Activated CD4-positive, alpha-beta memory T cell treated with anti-CD3 and anti-CD28 coated beads, Interleukin-2, amount 10 ng/mL, durations not matched to agents 7 days and 5 days (primary cell): ENCODE measurements around the gene CTU2. TPM values are rescaled to one million over a fixed set of nuclear protein-coding genes. Genes with fewer than 3 reads are reported as not detected.

Source experiments
- CTCF ChIA-PET: fragments of 350-600 bp; sonication (Branson Sonifier 250); formaldehyde crosslinking; loops from one replicate; lab custom pipeline; 2021; ENCODE audit warnings: antibody characterized with exemption, inconsistent platforms; lab: Charles Lee
- POLR2A ChIA-PET: fragments of 350-600 bp; sonication (Branson Sonifier 250); formaldehyde crosslinking; loops from one replicate; lab custom pipeline; 2021; ENCODE audit warnings: antibody characterized with exemption; lab: Charles Lee
- DNase-seq: peaks from one replicate; pipeline ENCODE4 v3.0.0-alpha.2; 2020
- H3K27ac Mint-ChIP-seq: one replicate; pipeline ENCODE4 v1.8.0; 2021; ENCODE audit warnings: mild to moderate bottlenecking, mixed read lengths
- H3K27me3 Mint-ChIP-seq: one replicate; pipeline ENCODE4 v1.8.0; 2021; ENCODE audit warnings: mixed read lengths
- H3K36me3 Mint-ChIP-seq: one replicate; pipeline ENCODE4 v1.8.0; 2021; ENCODE audit warnings: low read depth, mixed read lengths
- H3K4me1 Mint-ChIP-seq: one replicate; pipeline ENCODE4 v1.8.0; 2021; ENCODE audit warnings: mixed read lengths
- H3K4me3 Mint-ChIP-seq: one replicate; pipeline ENCODE4 v1.8.0; 2021; ENCODE audit warnings: mild to moderate bottlenecking, mixed read lengths
- H3K9me3 Mint-ChIP-seq: one replicate; pipeline ENCODE4 v1.8.0; 2021; ENCODE audit warnings: mixed read lengths
- total RNA-seq, 2 experiments: library from RNA; stranded (reverse); gene quantifications; one replicate each; pipeline ENCODE4 v1.2.3, GENCODE V29; 2021

The CTU2 gene
- total RNA-seq, 2 experiments from 2014 or later: 16.5 to 17.3 TPM

DNA sequence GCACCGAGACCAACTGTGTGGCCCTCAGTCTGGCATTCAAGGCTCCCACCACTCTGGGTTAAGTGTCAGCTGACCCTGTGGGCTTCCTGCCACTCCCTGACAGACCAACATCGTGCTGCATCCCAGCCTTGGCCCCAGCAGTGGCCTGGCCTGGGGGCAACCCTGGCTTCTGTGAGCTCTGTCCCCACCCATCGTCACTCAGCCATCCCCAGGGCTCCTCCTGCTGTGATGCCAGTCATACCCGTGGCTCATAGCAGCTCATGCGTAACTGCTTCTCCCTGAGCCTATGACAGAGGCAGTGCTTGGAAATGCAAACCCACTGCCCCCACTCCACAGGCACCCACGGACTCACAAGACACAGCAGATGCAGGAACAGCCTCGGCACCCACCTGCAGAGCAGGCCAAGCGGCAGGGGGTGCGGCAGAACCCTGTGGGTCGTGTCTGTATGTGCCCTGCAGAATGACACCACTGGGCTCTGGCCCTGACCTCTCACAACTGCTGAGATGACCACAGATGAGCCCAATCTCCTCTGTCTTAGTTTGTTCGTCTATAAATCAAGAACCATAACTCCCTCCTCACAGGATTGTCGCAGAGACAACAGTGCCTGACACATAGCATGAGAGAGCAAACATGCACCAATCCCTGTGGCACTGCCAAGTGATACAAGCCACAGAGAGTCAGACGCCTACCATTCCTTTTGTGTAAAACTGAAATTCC, 52.1 kb downstream of the CTU2 start:
- peaks cover 8% of the 10 kb centered on the region for H3K36me3 Mint-ChIP-seq
- H3K9me3 Mint-ChIP-seq: no peaks in the 10 kb centered on the region
- DNase-seq: no peak
- H3K4me1 Mint-ChIP-seq: peaks cover 35% of the 10 kb centered on the region
- ChIA-PET CTCF (interaction anchor here (1.1 to 2.2 kb wide), 5 partner anchors 10 to 29 kb away, joined by 3 to 12 read pairs (median 3); no protein-coding TSS in a partner anchor), POLR2A (interaction anchor here (1.0 to 3.2 kb wide), 4 partner anchors 13 to 47 kb away, joined by 3 to 18 read pairs (median 4); no protein-coding TSS in a partner anchor)
- H3K27ac Mint-ChIP-seq: peak overlapping the region; percentile 77
- H3K27me3 Mint-ChIP-seq: no peaks in the 10 kb centered on the region
- no peak overlapping the region for H3K4me3 Mint-ChIP-seq

DNA sequence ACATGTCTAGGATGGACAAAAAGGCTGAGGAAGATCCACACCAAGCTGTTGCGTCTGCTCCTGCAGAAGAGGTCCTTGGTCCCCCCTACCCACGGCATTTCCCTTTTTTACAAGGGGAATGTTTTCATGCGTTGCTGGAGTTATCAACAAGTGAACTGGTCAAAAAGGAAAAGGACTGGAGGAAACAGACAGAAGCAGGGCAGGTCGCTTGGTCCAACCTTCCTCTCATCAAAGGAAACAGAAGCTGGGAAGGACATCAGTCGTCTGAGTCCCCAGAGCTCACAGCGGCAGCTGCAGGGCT, 52.6 kb downstream of the CTU2 start:
- H3K27me3 Mint-ChIP-seq: no peaks in the 10 kb centered on the region
- H3K4me3 Mint-ChIP-seq: no peak overlapping the region
- peaks cover 9% of the 10 kb centered on the region for H3K36me3 Mint-ChIP-seq
- peak overlapping the region; percentile 77 for H3K27ac Mint-ChIP-seq
- DNase-seq: no peak
- POLR2A ChIA-PET: interaction anchor here (1.0 to 3.2 kb wide), 6 partner anchors 13 to 122 kb away, joined by 3 to 18 read pairs (median 4); no protein-coding TSS in a partner anchor
- CTCF ChIA-PET: interaction anchor here (1.1 to 2.2 kb wide), 5 partner anchors 9 to 29 kb away, joined by 3 to 12 read pairs (median 5); no protein-coding TSS in a partner anchor
- H3K4me1 Mint-ChIP-seq: peaks cover 34% of the 10 kb centered on the region
- no peaks in the 10 kb centered on the region for H3K9me3 Mint-ChIP-seq

DNA sequence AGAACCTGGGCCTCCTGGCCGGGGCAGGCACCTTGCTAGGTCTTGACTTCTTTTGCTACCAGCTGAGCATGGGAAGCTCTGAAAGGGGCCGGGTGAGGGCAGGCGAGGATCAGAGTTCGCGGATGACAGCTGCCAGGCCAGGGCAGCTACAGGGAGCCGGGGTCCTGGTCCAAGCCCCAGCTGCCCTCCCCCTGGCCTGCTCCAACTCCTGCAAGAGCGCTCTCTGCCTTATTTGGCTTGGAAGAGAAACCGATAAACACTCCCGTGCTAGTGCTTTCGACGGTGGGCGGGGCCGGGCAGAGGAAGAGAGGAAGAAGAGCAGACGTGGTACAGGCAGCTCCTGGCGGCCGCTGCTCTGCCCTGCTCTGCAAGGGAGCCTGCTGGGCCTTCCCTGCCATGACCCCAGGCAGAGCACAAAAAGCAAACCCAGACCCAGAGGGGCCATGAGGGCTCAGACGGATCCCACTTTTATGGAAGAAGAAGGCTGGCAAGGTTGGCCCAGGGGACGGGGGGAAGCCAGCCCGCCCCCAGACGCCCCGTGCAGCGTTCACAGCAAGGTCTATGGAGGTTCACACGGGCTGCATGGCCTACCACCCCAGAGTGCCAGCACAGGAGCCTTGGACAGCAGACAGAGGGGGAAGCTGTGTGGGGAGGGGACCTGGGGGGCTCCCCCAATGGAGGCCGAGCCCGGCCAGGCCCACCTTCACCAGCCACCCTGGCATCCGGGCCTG, 53.1 kb downstream of the CTU2 start:
- Mint-ChIP-seq H3K27me3 (no peaks in the 10 kb centered on the region), H3K4me3 (peak overlapping the region; percentile 32), H3K27ac (peak overlapping the region; percentile 77), H3K36me3 (peaks cover 13% of the 10 kb centered on the region), H3K9me3 (no peaks in the 10 kb centered on the region), H3K4me1 (peaks cover 34% of the 10 kb centered on the region)
- ChIA-PET POLR2A (interaction anchor here (1.0 to 3.2 kb wide), 6 partner anchors 14 to 123 kb away, joined by 3 to 18 read pairs (median 4); no protein-coding TSS in a partner anchor), CTCF (interaction anchor here (1.1 to 2.2 kb wide), 6 partner anchors 9 to 28 kb away, joined by 3 to 12 read pairs (median 4); no protein-coding TSS in a partner anchor)
- DNase-seq: peak; percentile 73

DNA sequence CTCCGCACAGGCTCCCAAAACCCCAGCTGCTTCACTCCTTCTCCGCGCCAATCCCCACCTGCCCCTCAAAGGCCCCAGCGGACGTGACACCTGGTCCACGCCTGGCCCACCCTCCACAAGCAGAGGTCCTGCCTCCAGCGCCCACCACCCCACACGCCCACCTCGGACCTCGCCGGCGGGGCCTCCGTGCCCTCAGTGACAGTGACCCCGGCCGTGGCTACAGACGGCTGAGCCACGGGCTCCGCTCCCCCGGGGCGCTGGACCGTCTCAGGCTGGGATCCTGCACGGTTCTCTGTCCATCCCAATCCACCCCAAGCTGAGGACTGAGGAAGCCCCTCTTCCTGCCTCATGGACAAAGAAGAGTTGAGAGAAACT, 53.7 kb downstream of the CTU2 start:
- peak overlapping the region; percentile 26 for H3K27ac Mint-ChIP-seq

DNA sequence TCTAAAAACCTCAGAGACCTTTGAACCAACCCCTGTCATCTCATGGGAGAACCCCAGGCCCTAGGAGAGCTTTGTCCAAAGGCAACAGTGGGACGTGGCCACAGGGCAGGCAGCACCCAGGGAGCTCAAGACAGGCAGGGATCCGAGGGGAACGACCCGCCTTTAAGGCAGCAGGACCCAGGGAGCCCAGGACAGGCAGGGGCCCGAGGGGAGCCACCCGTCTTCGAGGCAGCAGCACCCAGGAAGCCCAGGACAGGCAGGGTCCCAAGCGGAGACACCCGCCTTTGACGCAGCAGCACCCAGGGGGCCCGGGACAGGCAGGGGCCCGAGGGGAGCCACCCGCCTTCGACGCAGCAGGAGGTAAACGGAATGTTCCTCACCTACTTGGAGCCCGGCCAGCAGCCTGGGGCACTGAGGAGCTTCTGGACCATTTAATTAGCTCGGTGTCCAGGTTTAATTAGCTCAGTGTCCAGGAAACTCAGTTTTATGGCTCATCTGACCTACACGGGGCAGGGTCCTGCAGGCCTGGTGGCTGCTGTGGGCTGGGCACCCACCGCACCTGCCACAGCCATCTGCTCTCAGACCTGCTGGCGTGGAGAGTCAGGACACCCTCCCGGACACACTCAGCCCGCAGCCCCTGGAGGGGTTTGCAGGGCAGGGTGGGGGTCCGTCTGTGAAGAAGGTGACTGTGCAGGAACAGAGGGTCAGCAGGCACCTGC, 54.3 kb downstream of the CTU2 start:
- CTCF ChIA-PET: interaction anchor here (1.4 to 2.2 kb wide), 3 partner anchors 15 to 23 kb away, joined by 4 to 12 read pairs (median 5); no protein-coding TSS in a partner anchor
- POLR2A ChIA-PET: no interaction called here
- no peak for DNase-seq
- peaks cover 13% of the 10 kb centered on the region for H3K36me3 Mint-ChIP-seq
- no peaks in the 10 kb centered on the region for H3K9me3 Mint-ChIP-seq
- no peaks in the 10 kb centered on the region for H3K27me3 Mint-ChIP-seq
- H3K4me3 Mint-ChIP-seq: no peak overlapping the region
- peak overlapping the region; percentile 26 for H3K27ac Mint-ChIP-seq
- peaks cover 33% of the 10 kb centered on the region for H3K4me1 Mint-ChIP-seq

More for the DNA sequence above, 53.7 kb downstream of the CTU2 start:
- H3K27me3 Mint-ChIP-seq: no peaks in the 10 kb centered on the region
- no peaks in the 10 kb centered on the region for H3K9me3 Mint-ChIP-seq
- DNase-seq: no peak
- peaks cover 13% of the 10 kb centered on the region for H3K36me3 Mint-ChIP-seq
- CTCF ChIA-PET: interaction anchor here (1.1 to 2.2 kb wide), 4 partner anchors 8 to 22 kb away, joined by 3 to 12 read pairs (median 4); no protein-coding TSS in a partner anchor
- POLR2A ChIA-PET: interaction anchor here (1.0 to 1.4 kb wide), 3 partner anchors 14 to 123 kb away, joined by 3 to 4 read pairs (median 4); no protein-coding TSS in a partner anchor
- peaks cover 34% of the 10 kb centered on the region for H3K4me1 Mint-ChIP-seq
- no peak overlapping the region for H3K4me3 Mint-ChIP-seq

DNA sequence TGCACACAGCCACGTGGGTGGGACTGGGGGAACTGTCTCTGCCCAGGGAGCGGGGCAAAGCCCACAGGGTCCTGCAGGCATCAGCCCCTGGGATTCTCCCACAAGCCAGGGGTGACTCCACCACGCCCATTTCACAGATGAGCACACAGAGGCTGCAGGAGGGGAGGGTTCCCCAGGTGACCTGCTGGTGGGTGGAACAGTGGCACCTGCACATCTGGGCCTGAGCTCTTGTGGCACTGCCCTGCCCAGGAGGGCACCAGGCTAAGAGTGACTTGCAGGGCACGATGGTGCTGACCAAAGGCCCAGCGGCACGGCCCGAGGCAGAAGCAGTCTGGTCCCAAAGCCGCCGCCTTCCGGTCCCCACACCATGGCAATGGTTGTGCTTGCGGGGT, 54.8 kb downstream of the CTU2 start:
- ChIA-PET CTCF (no interaction called here), POLR2A (no interaction called here)
- Mint-ChIP-seq H3K9me3 (no peaks in the 10 kb centered on the region), H3K4me3 (no peak overlapping the region), H3K27ac (no peak overlapping the region), H3K36me3 (peaks cover 16% of the 10 kb centered on the region), H3K4me1 (peaks cover 36% of the 10 kb centered on the region), H3K27me3 (no peaks in the 10 kb centered on the region)
- no peak for DNase-seq

DNA sequence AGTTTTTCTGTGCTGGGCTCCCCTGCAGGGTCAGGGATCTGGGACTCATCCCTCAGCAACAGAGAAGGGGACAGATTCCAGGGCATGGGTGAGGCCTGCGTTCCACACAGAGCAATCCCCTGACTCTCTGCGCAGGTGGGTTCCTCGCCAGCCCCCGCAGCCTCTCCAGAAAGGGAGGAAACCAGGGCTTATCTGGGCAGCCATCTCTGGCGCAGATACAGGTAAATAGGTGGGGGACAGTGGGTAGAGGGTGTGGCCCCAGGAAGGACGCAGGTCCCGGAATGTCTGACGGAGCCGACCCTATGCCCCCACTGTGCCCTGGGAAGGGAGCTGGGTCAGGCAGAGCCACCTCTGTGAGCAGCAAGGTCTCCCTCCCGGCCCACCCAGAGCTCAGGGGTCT, 55.5 kb downstream of the CTU2 start:
- H3K9me3 Mint-ChIP-seq: no peaks in the 10 kb centered on the region
- H3K4me1 Mint-ChIP-seq: peaks cover 40% of the 10 kb centered on the region
- peaks cover 17% of the 10 kb centered on the region for H3K36me3 Mint-ChIP-seq
- no peak overlapping the region for H3K27ac Mint-ChIP-seq
- no peak for DNase-seq
- no peak overlapping the region for H3K4me3 Mint-ChIP-seq
- H3K27me3 Mint-ChIP-seq: no peaks in the 10 kb centered on the region
- ChIA-PET POLR2A (interaction anchor here (1.6 to 2.5 kb wide), 2 partner anchors 19 to 21 kb away, joined by 3 to 11 read pairs; no protein-coding TSS in a partner anchor), CTCF (interaction anchor here (1.4 kb wide), 1 partner anchor 24 kb away, joined by 7 read pairs; no protein-coding TSS in a partner anchor)

DNA sequence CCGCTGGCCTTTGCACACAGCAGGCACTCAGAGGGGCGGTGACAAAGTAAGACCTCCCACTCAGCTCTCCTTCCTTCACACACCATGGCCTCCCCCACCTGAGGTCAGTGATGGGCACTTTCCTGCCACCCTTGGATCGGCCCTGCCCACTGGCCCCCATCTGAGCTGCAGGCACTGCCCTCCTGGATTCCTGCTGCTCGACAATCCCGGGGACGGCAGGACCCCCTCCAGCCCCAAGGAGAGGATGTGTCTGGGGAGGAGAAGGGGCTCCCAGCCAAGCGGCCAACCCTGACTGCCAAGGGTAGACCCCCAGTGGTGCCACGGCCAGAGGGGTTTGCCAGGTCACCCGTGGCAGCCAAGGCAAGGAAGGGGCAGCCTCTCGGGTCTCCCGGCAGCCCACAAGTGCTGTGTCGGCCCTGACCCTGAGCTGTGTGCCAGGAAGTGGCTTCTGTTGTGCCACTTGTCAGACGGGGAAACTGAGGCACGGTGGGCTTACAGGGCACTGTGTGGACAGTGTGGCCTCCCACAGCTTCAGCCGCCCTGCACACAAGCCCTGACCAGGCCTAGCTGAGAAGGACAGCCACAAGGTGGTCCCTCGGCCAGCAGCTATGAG, 56.1 kb downstream of the CTU2 start:
- CTCF ChIA-PET: interaction anchor here (0.9 to 1.4 kb wide), 2 partner anchors 20 to 25 kb away, joined by 3 to 7 read pairs; no protein-coding TSS in a partner anchor
- no peaks in the 10 kb centered on the region for H3K9me3 Mint-ChIP-seq
- no peak for DNase-seq
- H3K27me3 Mint-ChIP-seq: no peaks in the 10 kb centered on the region
- no peak overlapping the region for H3K27ac Mint-ChIP-seq
- no peak overlapping the region for H3K4me3 Mint-ChIP-seq
- POLR2A ChIA-PET: interaction anchor here (1.6 to 2.5 kb wide), 2 partner anchors 19 to 21 kb away, joined by 3 to 11 read pairs; no protein-coding TSS in a partner anchor
- peaks cover 20% of the 10 kb centered on the region for H3K36me3 Mint-ChIP-seq
- H3K4me1 Mint-ChIP-seq: peaks cover 46% of the 10 kb centered on the region

DNA sequence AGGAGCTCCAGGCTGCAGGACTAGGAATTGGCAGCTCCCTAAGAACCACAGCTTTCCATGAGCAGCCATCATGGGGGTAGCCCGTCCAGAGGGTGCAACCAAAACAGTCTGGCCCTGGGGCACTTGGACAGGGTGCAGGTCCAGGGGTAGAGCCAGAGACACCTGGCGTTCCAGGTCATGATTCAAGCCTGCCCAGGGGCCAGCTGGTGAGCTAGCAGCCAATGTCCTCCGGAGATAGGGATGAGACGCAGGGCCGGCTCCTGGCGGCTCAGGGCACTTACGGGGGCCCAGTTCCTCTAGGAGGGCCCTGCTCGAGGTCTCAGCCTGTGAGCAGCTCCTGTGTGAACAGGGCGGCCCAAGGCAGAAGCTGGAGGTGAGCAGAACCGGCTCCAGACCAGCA, 56.6 kb downstream of the CTU2 start:
- Mint-ChIP-seq H3K27ac (no peak overlapping the region), H3K4me3 (no peak overlapping the region), H3K36me3 (peaks cover 20% of the 10 kb centered on the region), H3K4me1 (peaks cover 48% of the 10 kb centered on the region), H3K27me3 (no peaks in the 10 kb centered on the region), H3K9me3 (no peaks in the 10 kb centered on the region)
- no peak for DNase-seq
- ChIA-PET CTCF (interaction anchor here (0.9 to 1.4 kb wide), 2 partner anchors 20 to 25 kb away, joined by 3 to 7 read pairs; no protein-coding TSS in a partner anchor), POLR2A (interaction anchor here (1.6 to 2.5 kb wide), 2 partner anchors 18 to 20 kb away, joined by 3 to 11 read pairs; no protein-coding TSS in a partner anchor)

DNA sequence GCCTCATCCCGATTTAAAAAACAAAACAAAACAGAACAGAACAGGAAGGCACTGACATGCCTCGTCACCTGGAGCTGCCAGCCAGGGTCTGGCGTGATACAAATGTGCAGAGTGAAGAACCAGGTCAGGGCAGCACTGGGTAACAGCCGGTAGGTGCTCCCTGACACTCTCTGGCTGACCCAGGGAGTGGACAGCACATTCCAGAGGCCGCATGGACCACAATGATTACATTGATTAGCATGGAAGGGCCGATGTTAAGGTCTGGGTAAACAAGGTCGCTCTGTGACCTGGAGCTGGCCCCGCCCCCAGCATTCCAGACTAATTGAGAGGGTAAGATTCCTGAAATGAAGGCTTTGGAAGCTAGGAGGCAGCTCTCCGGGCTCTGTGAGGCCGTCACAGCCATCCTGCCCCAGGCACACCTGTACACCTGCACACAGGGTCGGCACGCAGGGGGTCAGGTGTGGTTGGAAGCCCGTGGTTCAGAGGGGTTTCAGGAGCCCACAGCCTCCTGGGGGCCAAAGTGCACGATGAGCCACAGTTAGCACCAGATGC, 57.3 kb downstream of the CTU2 start:
- no peak overlapping the region for H3K4me3 Mint-ChIP-seq
- peaks cover 42% of the 10 kb centered on the region for H3K4me1 Mint-ChIP-seq
- no peak overlapping the region for H3K27ac Mint-ChIP-seq
- no peak for DNase-seq
- H3K9me3 Mint-ChIP-seq: no peaks in the 10 kb centered on the region
- POLR2A ChIA-PET: interaction anchor here (2.5 kb wide), 1 partner anchor 18 kb away, joined by 11 read pairs; no protein-coding TSS in a partner anchor
- H3K36me3 Mint-ChIP-seq: peaks cover 20% of the 10 kb centered on the region
- H3K27me3 Mint-ChIP-seq: no peaks in the 10 kb centered on the region
- CTCF ChIA-PET: no interaction called here

DNA sequence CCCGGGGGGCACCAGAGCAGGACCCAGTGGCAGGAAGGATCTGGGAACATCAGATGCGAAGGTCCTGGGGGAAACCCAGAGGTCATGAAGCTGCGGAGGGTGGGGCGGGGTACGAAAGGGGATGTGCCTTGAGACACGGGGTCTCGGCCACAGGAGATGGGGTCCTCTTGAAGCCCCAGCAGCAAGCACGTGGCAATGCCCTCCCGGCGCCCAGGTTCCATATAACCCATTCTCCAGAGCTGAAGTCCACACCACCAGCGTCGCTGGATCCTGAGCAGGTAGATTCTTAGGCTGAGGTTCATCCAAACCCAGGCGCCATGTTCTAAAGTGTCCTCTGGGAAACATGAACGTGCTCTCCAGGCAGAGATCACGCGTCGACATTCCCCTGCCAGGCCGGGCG, 57.8 kb downstream of the CTU2 start:
- no peak for DNase-seq
- Mint-ChIP-seq H3K27me3 (no peaks in the 10 kb centered on the region), H3K4me1 (peaks cover 39% of the 10 kb centered on the region), H3K27ac (no peak overlapping the region), H3K36me3 (peaks cover 18% of the 10 kb centered on the region), H3K4me3 (no peak overlapping the region), H3K9me3 (no peaks in the 10 kb centered on the region)
- POLR2A ChIA-PET: interaction anchor here (2.5 kb wide), 1 partner anchor 17 kb away, joined by 11 read pairs; no protein-coding TSS in a partner anchor
- CTCF ChIA-PET: no interaction called here
